IPS-NIHi7 (cell line): Measurements from ENCODE around the gene DNAJC17.

Experiments
- DNase-seq: peaks from one replicate; pipeline ENCODE4 v3.0.0; 2012; ENCODE audit warnings: mixed read lengths; ENCODE audit errors: extremely low spot score

The DNAJC17 gene

DNA sequence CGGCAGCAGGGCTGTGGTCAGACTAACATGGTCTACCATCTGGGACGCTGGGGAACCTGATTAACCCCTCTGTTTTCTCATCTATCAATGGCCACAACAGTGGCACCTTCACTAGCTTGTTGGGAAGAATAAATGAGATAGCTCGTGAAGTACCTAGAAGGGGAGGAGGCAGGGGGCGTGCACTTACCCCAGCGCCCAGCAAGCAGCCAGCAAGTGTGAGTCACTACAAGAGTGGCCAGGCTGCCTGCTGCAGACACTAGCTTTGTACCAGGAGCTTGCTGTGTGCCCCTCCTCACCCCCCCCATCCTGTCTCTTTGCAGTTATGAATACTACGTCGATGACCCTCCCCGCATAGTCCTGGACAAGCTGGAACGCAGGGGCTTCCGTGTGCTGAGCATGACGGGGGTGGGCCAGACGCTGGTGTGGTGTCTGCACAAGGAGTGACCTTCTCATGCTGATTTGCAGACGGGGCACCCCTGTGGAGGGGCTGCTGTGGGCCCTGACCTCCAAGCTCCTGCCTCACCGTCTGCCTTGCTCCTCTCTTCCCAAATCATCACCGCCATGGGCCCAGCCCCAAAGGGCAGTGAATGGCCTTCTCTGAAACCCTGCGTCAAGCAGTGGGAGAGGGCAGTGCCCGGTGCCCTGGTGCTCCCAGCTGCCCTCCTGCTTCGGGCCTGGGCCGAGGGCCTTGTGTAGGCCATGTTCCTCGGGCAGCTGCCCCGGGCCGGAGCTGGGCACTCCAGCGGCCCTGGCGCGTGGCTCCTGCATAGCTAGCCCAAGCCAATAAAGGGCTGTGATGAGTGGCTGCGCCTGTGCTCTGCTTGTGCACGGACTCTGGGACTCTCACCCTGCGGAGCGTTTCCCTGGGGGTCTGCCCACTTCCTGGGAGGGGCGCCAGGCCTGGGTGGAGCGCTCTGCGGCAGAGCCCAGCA is 40.1 kb downstream of the DNAJC17 start:
- DNase-seq, result peak; percentile 55

DNA sequence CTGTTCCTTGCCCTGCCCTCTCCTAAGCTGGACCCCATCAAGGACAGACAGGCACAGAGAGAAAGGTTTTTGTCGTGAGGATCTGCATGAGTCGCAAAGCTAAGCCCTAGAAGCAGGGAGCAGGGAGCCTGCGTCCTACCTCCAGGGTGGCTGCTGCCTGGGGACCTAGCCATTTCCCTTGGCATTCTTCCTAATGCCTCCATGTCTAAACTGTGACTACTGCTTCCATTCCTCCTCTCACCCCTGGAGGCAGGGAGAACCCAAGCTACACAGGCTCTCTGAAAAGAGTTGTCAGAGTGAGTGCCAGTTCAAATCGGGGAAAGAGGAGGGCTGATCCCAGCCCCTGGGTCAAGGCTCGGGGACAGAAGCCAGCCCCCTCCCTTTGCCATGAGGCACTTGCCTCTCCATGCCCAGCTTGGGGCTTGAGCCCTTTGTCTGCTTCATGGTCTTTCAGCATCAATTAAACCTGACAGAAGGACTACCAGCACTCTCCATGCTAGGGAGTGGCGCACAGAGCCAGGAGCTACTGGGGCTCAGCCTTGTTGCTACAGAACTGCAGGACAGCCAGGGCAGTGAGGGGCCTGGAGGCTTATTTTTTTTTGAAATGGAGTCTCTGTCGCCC is 41.0 kb downstream of the DNAJC17 start:
- DNase-seq, result no peak

DNA sequence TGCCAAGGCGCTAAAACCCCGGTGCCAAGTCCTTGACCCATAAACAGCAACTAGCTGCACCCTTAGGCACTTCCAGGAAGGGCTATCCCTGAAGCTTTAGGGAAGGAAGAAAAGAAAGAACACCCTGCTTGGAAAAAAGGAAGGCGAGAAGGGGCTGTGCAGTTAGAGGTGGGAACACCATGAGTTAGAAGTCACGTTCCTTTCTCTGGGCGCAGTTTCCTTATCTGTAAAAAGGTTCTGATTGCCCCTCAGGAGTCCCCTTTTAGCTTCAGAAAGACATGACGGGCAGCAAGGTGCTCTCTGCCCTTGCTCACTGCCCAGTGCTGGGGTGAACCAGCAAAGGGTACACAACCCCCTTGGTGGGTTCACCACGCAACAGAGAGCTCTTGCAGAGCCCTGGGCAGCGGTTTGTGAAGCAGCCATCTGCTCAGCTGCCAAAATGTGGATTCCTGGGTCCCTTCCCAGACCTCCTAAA is 42.6 kb downstream of the DNAJC17 start:
- no peak for DNase-seq

DNA sequence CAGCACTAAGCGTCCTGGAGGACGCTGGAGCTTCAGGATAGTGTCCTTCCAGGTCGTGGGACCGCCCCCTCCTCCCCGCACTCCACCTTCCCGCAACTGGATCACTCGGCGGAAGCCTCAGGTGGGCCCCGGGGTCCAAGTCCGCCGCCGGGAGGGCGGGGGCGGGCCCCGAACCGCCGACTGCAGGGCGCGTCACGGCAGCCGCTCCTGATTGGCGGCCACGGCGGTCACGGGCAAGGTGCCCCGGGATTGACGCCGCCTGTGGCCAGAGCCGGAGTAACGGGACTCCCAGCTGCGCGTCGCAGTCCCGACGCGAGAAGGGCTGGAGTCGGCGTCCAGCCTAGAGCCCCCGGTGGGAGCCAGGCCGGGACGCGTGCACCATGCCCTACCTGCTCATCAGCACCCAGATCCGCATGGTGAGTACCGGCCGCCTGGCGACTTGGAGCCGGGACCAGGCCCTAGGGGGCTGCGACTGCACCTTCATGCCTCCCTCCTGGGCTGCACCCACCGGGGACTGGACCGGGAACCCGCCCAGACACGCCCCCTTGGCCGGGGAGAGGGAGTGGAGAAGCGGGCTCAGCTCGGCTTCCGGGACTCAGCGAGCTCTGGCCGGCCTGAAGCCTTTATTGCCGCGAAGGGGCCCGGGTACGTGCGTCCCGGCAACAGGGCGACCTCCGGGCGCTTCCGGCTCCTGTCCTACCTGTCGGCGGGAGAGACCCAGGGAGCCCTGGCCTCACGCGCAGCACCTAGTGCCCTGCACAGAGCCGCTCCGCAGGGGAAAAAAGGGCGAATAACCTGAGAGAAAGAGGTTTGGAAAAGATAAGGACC is 43.3 kb downstream of the DNAJC17 start, which contains the start of gene GCHFR:
Gene GCHFR (plus strand): TSS at position 268 of the 828 bp plus-strand sequence. CDS start 113 bp downstream, at position 381.
- DNase-seq, result peak; percentile 85

DNA sequence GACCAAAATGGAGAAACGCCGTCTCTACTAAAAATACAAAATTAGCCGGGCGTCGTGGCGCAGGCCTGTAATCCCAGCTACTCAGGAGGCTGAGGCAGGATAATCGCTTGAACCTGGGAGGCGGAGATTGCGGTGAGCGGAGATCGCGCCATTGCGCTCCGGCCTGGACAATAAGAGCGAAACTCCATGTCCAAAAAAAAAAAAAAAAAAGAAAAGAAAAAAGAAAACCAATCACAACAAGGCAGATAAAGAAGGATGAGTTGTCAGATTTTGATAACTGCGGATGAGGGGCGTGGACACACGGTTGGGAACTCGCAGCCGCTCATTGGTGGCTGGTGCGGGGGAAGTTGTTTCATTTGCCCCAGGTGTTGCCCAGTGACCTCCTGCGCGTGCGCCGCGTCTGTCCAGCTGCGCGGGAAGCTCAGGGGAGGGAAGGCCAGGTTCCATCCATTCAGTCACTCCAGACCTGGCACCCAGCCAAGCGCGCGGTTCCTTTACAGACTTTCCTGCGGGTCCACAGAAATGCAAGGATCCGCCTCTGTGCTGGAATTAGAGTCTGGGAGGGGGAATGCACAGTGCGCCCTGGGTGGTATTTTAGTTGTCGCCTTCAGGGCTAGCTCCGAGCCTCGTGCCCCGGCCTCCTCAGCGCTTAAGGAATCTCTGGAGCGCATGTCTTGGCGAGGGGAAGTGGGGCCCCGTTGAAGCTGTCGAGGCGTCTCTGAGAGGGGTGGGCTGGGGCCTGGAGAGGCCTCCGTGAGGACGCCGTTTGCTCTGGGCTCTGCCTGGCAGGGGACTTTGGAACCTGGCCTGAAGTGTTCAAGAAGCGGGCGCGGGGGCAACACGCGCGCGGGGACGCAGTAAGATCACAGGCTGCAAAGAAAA is 44.1 kb downstream of the DNAJC17 start:
- DNase-seq, result no peak

DNA sequence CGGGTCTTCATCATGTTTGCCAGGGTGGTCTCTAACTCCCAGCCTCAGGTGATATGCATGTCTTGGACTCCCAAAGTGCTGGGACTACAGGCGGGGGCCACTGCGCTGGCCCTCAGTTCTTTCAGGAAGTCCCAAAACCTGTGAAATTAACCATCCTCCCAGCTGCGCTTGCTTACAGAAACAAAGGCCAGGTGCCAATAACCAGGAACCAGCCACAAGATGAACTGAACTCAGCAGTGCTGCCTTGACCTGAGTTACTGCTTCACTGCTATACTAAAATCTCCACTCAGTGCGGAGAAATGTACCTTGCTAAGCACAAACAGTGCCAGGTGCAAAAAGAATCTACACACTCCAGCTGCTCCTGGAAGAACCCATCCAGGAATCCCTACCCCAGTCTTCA is 47.3 kb downstream of the DNAJC17 start:
- DNase-seq, result no peak

DNA sequence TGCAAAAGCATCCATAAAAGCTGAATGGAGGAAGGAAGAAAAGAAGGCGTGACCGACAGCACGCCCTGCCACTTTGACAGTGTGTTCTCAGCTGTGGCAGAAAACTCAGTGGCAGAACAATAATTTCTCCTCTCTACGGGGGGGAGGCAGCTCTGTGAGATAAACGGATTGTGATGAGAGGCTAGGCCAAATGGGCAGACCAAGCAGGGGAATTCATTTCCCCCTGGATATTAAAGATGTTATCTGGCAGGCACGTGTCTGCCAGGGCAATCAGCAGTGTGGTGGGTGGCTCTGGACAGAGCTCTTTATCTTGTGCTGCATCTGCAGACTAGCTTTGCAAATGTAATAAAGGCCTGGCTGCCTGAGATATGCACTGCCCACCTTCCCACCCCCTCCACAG is 50.3 kb downstream of the DNAJC17 start:
- DNase-seq, result no peak

DNA sequence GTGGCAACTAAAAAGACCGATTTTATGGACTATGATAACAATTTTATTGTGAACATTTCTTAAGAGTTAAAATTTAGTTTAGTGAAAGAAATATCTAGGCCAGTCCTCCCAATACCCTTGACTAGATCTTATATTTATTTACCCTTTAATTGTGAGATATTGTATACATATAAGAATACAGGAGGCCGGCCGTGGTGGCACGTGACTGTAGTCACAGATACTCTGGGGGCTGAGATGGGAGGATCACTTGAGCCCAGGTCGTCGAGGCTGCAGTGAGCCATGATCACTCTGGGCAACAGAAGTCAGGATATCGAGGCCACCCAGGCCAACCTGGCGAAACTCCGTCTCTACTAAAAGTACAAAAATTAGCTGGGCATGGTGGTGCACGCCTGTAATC is 51.5 kb downstream of the DNAJC17 start:
- no peak for DNase-seq

DNA sequence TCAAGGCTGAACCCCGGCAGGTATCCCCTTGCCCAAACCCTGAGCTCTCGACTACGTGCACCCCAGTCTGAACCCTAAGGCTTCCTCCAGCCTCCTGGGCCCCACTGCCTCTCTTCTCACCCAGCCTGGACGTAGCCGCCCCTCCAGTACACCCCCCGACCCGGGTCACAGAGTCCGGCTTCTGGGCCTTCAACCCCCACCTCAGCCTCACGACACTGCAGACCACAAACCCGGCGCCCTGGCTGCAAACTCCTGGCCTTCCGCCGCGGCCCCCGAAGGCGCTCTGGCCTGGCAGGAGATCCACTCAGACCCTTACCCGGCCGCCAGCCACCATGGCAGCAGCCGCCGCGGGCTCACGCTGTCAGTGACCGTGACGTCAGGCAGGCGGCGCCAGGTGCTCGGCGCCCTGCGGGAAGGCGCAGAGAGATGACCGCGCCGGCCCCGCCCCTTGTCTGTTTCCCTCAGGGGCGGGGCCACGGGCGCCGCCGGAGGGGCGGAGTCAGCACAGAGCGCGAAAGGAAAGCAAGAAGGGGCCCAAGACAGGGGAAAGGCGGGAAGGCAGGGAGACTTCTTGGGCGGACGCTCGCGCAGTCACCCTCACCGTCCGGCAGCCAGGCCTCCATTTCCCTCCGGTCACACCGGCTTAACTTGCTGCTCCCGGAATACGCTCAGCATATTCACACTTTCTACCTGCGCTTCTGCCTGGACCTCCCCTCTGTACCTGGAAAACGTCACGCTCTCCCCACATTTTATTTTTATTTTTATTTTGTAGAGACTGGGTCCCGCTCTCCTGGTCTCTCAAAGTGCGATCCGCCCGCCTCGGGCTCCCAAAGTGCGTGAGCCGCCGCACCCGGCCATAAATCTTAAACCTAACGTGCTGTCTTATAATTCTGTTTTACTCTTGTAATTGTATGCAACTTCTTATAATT is 52.1 kb downstream of the DNAJC17 start, which contains the start of gene RMDN3:
Gene RMDN3 (minus strand): TSS at position 372 of the 929 bp plus-strand sequence. CDS start 471 bp downstream, outside the sequence.
- DNase-seq, result peak; percentile 95

DNA sequence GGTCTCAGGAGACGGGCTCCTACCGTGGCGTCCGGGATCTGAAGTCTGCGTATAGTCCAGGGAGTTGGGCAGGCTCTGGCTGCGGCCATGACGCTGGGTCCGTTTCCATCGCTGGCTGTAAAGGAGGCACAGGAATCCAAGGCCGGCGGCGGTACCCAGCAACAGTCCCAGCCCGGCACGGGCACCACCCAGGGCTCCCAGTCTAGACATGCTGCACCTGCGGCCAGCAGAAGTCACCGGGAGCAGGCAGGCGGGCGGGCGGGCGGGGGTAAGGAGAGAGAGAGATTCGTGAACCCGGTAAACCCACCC is 52.7 kb downstream of the DNAJC17 start:
- peak; percentile 15 for DNase-seq

DNA sequence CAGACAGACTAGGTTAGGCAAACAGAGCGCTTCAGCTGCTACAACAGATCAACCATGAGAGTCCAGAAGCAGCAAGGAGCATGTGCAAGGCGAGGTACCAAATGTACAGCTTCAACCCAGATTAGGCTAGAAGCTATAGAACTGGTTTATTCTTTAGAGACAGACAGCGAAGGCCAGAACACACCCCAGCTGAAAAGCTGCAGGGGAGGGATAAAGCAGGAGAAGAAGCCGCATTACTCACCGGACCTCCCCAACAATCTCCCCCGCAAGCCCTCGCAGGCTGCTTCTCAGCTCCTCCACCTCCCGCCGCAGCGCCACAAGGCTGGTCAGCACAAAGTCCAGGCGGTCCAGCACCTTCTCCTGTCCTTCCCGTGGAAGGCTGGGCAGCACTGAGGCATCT is 55.5 kb downstream of the DNAJC17 start:
- DNase-seq, result no peak

DNA sequence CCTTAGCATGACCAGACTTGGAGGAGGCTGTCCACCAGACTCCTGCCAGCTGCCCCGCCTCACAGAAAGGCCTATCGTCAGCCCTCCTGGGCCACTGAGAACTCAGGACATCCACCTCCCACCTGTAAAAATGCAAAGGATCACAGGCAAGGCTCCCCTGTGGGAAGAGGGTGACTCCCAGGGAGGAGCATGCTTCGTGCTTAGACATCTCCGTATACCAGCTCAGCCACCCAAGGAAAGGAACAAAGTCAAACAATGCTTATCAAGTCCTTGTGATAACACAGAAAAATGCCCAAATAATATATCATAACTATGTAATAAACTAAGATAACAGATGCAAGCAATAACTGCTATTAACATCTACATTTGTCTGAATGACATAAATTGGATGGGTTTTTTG is 56.4 kb downstream of the DNAJC17 start:
- DNase-seq, result no peak

DNA sequence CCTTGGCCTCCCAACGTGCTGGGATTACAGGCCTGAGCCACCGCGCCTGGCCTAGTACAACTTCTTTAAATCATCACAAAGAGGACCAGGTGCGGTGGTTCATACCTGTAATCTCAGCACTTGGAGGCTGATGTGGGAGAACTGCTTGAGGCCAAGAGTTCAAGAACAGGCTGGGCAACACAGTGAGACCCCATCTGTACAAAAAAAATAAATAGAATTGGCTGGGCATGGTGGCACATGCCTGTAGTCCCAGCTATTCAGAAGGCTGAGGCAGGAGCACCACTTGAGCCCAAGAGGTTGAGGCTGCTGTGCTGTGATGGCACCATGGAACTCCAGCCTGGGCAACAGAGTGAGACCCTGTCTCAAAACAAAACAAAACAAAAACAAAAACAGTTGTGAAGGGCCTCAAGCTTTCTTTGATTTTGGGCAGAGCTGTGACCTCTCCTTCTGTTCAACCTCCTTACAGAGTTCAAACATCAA is 58.1 kb downstream of the DNAJC17 start:
- DNase-seq, result no peak

DNA sequence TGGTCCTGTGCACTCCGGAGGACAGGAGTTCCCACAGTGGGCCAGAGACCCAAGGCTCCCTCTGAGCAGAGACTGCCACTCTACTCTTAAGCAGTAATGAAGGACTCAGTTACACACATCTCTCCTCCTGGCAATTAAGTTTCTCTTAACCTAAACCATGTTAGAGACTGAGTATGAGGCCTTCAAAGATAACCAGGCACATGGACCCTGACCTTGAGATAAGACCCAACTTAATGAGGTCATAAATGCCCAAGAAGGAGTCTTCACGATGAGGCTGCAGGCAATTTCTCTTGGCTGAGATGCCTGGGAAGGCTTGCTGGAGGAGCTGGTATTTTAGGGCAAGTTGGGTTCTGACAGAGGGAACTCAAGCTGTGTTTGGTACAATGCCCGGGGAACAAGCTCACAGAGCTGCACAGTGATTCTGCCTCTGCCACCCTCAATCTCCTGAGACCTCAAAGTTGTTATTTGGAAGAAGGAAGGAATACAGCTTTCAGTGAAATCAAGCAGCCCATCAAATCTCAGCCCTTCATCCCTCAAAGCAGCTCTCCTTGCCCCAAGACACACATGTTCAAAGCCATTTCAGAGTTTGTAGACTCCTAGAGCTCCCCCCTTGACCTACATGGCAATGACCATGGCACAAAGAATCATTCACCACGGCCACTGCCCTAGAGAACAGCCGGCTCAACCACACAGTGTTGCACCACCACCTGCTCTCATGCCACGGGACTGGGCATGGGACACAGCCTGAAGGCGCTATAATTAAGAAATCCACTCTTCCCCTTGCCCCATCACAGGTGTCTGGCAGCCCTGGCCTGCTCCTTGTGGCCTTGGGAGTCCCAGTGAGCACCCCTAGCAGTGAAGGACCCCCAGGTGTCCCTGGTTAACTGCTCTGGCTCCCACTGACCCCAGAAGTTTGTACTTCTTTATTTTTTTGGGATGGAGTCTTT is 59.3 kb downstream of the DNAJC17 start:
- DNase-seq, result no peak

DNA sequence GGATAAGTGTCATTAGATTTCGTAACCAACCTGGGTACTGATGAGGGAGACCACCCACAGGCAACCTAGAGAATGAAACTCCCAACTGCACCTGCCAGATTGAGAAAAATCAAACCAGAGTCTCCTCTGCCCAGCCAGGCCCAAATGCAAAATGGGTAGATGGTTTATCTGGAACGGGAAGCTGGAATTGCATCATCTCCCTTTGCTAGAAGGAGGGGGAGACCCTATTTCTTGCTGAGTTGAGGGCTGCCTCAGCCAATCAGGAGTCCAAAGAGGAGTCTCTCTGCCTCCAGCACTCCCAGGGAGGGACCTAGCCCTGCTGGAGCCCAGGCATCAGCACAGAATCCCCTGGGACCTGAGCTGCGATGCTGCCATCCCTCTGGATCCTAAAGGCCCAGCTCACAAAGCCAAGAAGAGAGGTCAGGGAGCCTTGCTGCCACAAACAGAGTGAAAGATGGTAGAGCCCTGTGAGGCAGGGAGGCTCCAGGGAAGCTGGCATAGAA is 60.3 kb downstream of the DNAJC17 start:
- no peak for DNase-seq

DNA sequence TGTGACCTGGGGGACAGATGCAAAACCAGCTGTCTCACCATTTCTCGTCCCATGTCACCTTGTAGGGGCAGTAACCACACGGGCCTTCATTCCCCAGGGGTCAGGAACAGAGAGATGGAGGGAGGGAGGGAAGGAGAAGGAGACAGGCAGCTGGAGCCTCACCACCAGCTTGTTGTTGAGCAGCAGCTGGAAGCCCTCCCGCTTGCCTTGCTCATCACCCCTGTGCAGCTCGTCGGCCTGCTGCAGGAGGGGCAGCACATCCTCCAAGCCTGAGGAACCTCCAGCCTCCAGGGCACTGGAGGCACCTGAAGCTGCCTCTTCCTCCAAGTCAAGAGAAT is 62.5 kb downstream of the DNAJC17 start:
- no peak for DNase-seq

DNA sequence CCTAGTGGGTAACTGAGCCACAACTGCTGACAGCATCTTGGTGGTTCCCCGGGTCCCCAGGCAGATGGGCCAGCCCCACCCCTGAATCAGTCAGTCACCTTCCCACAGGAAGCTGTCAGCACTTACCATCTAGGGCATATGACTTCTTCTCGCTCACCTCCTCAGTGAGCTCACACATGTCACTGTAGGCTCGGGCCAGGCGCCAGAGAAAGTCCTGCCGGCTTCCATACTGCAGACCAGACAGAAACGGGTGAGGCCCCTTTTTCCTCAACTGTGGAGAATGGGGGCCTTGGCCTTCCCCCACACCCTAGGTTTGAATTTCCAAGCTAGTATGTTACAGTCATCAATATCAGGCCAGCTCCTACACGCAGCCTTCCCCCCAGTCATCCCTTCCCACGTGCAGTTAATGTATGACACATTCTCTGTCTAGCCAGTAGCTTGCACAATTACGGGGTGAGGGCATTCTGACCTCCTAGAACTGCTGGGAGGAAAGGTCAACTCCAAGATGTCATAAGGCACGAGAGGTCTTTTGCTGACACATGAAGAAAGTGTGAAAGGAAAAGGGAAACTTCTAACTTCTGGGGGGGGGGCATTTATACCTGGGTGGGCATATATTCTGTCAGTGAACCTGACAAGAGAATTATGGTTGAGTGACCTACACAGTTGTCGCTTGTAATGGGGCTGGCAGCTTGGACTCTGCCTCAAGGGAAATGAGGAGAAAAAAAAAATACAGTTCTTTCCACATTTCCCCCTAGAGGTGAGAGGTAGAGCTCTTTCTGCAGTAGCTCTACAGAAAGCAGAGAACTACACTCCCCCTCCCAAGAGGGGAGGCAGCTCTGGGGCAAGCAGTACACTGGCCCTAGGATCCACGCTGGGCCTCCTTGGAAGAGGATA is 63.1 kb downstream of the DNAJC17 start:
- peak; percentile 18 for DNase-seq

DNA sequence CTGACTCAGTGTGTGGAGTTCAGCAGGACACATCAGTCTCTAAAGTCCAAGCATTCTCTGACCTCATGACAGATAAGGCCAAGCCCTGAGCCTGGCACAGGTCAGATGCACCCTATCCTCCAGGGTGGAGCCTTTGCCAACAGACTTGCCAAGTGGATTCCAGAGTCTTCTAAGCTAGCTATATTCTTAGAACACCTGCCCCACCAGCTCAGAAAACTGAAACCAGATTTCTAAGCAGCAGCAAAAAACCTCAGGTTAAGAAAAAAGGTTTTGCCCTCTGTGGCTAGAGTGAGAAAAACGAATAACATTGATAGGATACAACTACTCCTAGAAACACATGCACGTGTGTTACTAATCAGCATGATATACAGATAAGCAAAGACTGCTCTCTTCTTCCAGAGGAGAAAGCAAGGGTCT is 63.8 kb downstream of the DNAJC17 start:
- no peak for DNase-seq
